ENCODE measurements around the gene NTSR2.

NTSR2 gene

GRCh38 chr2:11656252-11656651, 13.7 kb downstream of the NTSR2 start:
- DNase-seq (ENCODE audit: low read depth, low spot score), result no peak
- in situ Hi-C loops (cut with HindIII; ENCODE audit: low sequenced_read_pairs), result no loop called here
- TF ChIP-seq CTCF (IDR thresholded peaks at IDR 0.05; ENCODE audit: low read depth, low read length), result no peak
- H3K4me3 ChIP-seq (ENCODE audit: low read depth, low read length), result no peak overlapping the region

GRCh38 chr2:11655495-11655894, 14.5 kb downstream of the NTSR2 start:
- H3K4me3 ChIP-seq (ENCODE audit: low read depth, low read length), result no peak overlapping the region
- DNase-seq (ENCODE audit: low read depth, low spot score), result no peak
- TF ChIP-seq CTCF (IDR thresholded peaks at IDR 0.05; ENCODE audit: low read depth, low read length), result no peak
- in situ Hi-C loops (cut with HindIII; ENCODE audit: low sequenced_read_pairs), result no loop called here

- H3K4me3 ChIP-seq (ENCODE audit: low read depth, low read length), result no peak overlapping the region
- in situ Hi-C loops (cut with HindIII; ENCODE audit: low sequenced_read_pairs), result no loop called here
- no peak for DNase-seq (ENCODE audit: low read depth, low spot score)
- TF ChIP-seq CTCF (IDR thresholded peaks at IDR 0.05; ENCODE audit: low read depth, low read length), result no peak
These were observed 17.4 kb downstream of the NTSR2 start for GRCh38 chr2:11652553-11652952.

- DNase-seq (ENCODE audit: low read depth, low spot score), result no peak
- in situ Hi-C loops (cut with HindIII; ENCODE audit: low sequenced_read_pairs), result no loop called here
- H3K4me3 ChIP-seq (ENCODE audit: low read depth, low read length), result no peak overlapping the region
- TF ChIP-seq CTCF (IDR thresholded peaks at IDR 0.05; ENCODE audit: low read depth, low read length), result no peak
These were observed 18.0 kb downstream of the NTSR2 start for GRCh38 chr2:11651856-11652548.

GRCh38 chr2:11649093-11649492, 20.9 kb downstream of the NTSR2 start:
- TF ChIP-seq CTCF (IDR thresholded peaks at IDR 0.05; ENCODE audit: low read depth, low read length), result no peak
- no peak for DNase-seq (ENCODE audit: low read depth, low spot score)
- no peak overlapping the region for H3K4me3 ChIP-seq (ENCODE audit: low read depth, low read length)
- in situ Hi-C loops (cut with HindIII; ENCODE audit: low sequenced_read_pairs), result no loop called here

GRCh38 chr2:11647834-11648600, 22.0 kb downstream of the NTSR2 start:
- no peak overlapping the region for H3K4me3 ChIP-seq (ENCODE audit: low read depth, low read length)
- peak; percentile 34 for TF ChIP-seq CTCF (IDR thresholded peaks at IDR 0.05; ENCODE audit: low read depth, low read length)
- in situ Hi-C loops (cut with HindIII; ENCODE audit: low sequenced_read_pairs), result no loop called here
- no peak for DNase-seq (ENCODE audit: low read depth, low spot score)
